HG03571 (cell line): ENCODE measurements around the gene TAGLN2.
A peak's percentile ranks its signal among the peaks of the same experiment; 100 is the strongest.
"Not testable (repeated sequence)": the region's sequence is repeated elsewhere in the genome, so short reads cannot be mapped to it uniquely, and the experiment has no call there.

Experiments
- ATAC-seq: cut with Tn5 transposase; IDR thresholded peaks from one replicate; pipeline ENCODE4 v1.9.1; 2021; ENCODE audit not compliant: unreplicated experiment

Gene TAGLN2

DNA sequence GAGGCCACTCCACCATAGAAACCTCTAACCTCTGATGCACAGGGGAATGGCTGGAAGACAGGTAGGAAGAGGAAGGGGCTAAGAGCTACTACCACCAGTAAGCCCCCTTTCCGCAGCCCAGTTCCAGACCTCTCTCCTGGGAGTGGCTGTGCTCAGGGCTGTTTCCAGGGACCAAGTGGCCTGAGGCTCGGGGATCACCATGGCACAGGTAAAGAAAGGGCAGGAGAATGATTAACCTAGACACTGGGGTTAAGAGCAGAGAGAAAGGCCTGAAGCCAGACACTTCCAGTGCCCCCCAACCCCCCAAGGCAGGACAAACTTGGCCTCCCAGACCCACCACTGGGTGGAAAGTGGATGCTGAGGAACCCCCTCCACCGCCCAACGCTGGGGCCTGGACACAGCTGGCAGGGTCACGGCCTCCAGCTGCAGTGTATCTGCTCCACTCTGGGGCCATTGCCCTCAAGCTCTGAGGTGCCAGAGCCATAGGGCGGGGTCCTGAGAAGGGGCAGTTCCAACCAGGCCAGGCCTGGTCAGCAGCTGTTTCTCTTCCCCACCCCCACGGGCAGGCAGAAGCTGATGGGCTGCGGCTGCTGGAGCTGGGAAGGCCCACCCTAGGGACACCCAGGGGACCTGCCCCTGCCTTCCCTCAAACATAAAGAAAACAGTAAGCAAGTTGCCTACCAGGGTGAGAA, 2.6 kb downstream of the TAGLN2 start:
- ATAC-seq: no peak

GRCh38 chr1:159921700-159922504, 3.4 kb downstream of the TAGLN2 start:
- no peak for ATAC-seq

DNA sequence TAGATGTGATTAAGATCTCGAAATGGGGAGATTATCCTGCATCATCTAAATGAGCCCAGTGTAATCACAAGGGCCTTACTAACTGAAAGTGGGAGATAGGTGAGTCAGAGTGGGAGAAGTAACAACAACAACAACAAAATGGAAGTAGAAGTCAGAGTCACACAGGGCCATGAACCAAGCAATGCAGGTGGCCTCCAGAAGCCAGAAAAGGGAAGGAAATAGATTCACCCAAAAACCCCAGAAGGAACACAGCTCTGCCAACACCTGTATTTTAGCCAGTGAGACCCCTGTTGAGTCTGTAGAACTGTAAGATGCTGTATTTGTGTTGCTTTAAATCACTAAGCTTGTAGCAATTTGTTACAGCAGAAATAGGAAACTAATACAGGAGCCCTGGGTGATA, 4.1 kb downstream of the TAGLN2 start:
- peak; percentile 21 for ATAC-seq

DNA sequence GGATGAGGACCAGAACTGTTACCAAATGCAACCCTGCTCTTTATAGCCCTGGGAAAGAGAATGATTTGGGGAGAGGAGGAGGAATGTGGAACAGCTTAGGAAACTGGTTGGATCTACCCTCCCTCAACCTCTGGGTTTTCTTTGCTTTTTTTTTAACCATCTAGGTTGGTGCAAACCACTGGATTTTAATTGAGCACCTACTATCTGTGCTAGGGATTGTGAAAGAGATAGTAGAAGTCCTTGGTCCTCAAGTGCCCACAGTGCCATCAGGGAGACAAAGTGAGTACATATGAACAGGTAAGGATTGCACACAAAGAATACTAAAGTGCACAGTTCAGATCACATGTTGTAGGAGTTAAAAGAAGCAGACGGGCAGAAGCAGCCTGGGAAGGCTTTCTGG, 4.7 kb downstream of the TAGLN2 start:
- no peak for ATAC-seq

DNA sequence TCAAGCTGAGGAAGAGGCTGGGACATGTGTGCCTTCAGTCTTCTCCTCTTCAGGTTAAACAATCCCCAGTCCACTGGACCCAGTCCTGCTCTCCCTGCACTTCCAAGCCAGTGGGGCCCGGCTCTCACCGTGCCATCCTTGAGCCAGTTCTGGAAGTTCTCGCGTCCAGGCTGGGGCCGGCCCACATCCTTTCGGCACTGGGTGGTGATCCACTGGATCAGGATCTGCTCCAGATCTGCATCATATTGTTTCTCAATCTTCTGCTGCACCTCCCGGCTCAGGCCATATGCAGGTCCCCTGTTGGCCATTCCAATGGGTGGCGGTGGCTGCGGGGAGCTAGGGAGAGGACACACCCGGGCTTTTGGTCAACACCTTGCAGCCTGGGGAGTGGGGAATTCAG, 5.1 kb downstream of the TAGLN2 start:
- no peak for ATAC-seq

DNA sequence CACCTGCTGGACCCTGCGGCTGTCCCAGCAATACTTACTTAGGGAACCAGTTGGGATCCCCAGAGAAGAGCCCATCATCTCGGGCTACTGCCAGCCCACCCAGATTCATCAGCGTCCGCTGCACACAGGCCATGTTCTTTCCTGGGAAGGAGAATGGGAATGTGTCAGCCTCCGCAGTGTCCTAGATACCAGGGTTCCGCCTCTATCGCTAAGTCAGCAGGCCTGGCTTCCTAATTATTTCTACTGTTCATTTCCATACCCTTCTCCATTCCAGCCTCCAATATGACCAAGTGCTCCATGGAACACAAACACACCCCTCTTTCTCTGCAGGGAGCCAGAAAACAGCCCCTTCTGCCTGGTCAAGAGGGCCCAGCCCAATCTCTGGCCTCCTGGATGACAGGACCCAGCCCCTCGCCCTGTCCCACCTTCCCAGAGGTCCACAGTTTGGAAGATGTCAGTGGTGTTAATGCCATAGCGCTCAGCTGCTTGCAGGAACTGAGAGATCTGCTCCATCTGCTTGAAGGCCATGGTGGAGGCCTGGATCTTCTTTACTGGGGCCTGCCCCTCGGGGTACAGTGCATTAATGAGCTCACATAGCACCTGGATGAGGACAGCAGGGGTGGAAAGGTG, 6.0 kb downstream of the TAGLN2 start:
- no peak for ATAC-seq

DNA sequence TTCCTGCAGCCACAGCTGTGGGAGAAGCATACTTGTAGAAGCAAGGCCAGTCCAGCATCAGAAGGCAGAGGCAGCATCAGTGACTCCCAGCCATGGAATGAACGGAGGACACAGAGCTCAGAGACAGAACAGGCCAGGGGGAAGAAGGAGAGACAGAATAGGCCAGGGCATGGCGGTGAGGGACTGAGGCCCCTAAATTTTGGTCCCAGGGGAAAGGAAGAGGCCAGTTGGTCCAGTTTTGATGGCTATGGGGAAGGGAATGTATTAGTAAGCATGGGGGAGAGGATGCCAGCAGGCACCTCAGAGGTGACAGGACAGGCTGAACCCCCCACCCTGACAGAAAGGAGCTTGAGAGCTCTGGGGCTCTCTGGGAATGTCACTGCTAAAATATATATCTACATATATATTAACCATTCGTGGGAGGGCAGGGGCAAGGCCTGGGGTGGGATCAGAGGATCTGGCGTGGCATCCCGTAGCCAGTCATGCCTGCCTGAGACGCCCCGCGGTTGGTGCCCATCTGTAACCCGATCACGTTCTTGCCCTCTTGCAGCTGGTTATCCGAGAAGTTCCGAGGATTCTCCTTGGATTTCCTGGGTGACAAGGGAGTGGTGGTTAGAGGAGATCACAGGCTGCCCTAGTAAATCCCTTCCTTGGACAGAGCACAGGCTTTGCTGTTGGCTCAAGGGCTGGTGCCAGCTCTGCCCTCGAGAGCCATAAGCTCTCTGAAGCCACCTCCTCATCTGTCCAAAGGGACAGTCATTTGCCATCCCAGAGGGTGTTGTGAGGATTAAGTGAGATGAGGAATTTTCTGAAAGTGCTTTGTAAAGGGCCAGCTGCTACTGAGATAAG, 6.7 kb downstream of the TAGLN2 start:
- no peak for ATAC-seq

GRCh38 chr1:159917533-159918351, 7.6 kb downstream of the TAGLN2 start:
- ATAC-seq: no peak

DNA sequence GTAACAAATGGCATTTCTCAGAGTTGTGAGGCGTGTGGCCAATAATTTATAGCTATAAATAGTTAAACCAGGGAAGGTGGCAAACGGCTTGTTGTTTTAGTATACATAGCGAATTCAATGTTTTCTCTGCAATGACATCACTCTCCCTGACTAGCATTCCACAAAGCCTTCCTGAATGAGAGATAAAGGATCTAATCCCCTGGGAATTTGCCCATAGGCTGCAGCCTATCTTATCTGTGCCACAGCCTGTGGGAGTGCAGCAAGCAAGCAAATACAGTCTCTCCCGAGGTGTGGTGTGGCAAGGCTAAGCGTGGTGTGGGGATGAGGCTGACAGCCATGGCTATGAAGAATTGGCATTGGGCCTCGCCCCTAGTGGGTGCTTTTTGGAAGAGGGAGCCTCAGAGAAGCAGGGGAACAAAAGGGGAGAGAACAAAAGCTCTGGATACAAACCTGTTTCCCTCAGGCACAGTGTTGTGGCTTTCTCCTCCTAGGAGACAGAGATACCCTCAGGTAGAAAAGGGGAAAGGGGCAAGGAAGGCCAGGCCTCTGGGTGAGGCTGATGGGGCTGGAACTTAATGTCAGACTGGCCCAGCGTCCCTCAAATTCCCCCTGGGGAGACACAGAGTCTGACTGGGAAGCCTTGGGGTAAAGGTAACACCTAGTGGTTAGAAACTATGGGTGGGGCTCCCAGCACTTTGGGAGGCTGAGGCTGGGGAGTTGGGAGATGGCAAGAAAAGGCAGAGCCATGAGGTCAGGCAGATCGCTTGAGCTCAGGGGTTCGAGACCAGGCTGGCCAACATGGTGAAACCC, 8.9 kb downstream of the TAGLN2 start:
- no peak for ATAC-seq

DNA sequence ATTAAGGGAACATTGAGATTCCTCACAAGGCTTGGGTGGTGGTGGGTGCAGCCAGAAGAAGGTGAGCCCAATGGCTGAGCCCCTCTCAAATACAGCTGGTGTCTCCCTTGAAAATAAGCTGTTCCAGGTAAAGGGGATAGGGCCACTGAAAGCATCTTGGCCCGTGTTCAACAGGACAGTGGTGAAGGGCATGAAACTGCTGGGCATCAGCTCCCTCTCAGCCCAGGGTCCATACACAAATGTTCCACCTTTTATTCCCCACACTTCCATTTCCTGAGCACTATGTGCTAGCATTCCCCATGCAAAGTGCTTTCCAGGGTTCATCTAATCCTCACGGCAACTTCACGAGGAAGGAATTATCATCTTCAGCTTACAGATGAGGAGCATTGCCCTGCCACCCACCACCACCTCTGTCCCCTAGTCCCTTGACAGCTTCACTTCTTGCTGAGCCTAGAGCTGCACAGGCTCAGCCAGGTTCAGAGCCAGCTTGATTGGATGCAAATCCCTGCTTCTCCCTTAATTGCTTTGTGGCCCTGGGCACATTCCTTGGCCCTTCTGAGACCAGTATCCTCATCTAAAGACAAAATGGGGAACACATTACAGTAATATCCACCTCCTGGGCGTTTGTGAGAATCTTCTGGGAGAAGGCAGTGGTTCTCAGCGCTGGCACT, 9.6 kb downstream of the TAGLN2 start:
- ATAC-seq: no peak

DNA sequence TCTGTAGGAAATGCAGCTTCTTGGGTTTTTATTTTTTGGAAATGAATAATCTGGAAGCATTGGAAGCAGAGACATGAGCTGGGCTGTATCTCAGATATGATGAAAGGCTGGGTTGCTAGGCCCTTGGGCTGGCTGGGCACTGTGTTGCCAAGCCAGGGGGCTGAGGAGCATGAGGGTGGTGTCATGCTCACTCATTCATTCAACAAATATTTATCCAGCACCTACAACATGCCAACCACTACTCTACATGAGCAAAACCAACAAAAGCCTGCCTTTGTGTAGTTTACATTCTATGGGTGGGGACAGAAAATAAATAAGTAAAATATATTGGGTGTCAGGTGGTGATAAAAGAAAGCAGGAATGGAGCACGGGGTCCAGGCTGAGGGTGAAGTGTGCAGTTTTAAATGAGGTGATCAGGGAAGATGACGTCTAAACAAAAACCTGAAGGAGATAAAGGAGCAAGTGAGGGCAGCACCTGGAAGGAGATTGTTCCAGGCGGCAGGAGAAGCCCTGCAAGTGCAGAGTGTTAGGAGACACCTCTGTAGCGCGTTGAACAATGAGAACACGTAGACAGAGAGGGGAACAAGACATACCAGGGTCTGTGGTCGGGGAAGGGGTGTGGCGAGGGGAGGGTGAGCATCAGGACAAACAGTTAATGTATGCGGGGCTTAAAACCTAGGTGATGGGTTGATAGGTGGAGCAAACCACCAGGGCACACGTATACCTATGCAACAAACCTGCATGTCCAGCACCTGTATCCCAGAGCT, 10.9 kb downstream of the TAGLN2 start:
- no peak for ATAC-seq

DNA sequence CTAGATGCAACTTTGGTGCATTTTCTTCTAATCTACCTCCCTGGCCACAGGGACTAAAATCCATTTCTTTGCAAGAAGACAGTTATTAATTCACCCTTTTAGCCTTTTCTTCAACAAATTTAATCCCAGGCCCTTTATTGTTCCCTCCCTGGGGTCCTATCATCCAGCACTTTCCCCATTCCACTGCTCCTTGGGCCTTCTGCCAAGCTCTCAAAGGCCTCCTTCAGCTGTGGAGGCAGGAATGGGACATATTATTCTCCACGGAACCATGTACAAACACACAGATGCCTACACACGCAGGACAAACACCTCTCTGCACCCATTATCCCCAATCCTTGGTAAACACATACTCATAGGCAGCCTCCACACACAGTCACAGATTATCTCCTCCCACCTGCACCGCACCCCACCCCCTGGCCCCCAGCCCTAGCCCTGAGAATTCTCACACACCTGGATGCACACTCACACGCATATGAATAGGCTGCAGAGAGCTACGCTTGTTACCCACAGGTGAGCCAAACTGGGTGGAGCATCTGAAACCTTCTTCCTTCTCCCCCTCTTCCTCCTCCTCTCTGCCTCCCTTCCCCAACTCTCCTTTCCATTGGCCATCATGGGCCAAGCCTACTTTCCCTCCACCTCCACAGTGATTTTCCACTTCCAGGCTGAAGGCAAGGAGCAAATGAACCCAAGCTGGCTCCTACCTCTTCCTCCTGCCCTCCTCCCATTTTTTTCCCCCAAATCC, 11.7 kb downstream of the TAGLN2 start:
- no peak for ATAC-seq

DNA sequence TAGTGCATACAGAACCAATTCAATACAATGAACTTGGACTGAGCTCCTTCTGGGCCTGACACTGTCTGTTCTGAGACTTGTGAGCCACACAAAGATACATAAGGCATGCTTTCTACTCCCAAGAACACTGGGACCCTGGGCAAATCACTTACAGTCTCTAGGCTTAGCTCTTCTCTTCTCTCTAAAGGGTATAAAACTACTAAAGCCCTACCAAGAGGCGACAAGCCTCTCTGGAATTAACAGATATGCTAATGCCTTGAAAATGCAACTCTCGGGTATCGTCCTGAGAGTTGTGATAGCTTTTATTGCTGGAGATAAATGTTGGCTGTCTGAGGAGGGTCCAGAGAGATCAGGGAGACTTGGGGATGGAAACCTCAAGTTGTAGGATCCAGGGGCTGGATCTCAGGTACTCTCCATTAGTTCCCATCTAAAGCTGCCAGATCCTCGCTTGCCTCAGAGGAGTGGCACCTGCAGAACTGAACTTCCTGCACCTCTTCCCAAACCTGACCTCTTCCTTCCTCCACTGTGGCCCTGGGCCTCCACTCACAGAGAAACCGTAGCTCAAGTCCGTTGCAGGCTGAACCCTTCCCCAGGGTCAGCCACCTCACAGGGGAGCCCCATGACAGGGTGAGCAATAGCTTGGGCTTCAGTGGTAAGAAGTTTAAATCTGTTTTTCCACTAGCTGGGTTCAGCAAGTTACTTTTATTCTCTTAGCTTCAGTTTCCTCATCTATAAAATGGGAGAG, 13.8 kb downstream of the TAGLN2 start:
- no peak for ATAC-seq

DNA sequence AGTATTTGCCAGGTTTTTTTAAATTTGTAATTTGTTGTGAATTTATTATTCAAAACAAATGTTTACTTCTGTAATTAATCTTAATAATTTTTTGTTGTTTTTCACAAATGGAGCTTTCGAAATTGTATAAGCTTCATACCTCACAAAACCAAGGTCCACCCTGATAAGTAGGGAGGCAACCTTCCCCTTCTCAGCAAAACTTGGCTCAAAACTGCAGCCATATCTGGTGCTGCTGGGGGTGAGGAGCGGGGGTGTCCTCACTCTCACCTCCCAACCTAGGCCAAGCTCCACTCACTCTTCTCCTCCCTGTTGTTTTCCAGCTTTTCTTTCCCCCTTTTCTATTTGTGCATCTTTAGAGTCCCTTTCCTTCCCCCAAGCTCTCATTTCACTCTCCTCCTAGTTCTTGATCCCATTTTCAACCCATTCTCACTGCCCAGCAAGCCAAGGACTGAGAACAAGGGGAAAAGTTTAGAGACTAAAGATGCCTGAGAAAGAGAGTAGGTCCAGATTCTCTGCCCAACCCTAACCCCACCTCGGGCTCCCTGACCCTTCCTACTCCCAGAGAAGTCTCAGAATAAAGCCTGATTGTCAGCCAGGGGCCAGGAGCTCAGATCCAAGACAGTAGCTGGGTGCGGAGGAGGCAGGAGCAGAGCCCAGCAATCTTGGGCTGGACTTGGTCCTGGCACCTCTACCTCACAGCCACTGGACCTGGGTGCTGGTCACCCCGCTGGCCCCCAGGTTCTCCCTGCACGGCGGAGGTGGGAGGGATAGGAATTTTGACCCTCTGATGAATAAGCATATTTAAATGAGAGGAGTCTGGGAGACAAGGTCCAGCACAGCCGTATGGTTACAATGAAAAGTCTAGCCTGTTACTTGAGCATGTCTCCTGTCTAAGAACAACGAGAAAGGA, 17.0 kb downstream of the TAGLN2 start:
- no peak for ATAC-seq

- no peak for ATAC-seq
Measured at GRCh38 chr1:159906960-159907359, 18.3 kb downstream of the TAGLN2 start.

DNA sequence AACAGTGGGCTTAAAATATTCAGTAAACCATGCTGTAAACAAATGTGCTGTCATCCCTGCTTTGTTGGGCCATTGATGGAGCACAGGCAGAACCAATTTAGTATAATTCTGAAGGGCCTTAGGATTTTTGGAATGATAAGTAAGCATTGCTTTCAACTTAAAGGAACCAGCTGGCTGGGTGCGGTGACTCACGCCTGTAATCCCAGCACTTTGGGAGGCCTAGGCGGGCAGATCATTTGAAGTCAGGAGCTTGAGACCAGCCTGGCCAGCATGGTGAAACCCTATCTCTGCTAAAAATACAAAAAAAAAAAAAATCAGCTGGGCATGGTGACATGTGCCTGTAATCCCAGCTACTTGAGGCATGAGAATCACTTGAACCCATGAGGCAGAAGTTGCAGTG, 21.3 kb downstream of the TAGLN2 start:
- not testable (repeated sequence) for ATAC-seq
